OCI-LY3 (cell line): ENCODE results near the gene SYTL3.
A peak's percentile ranks its signal among the peaks of the same experiment; 100 is the strongest.

Experiments used
- H2AFZ ChIP-seq: fragments of 200-600, 300-600 bp; shearing (Covaris generic); 2 replicates; pipeline ENCODE4 v1.6.0; 2014; ENCODE audit warnings: antibody characterized with exemption, low read depth, low read length
- H3K27ac ChIP-seq: fragments of 200-600, 300-600 bp; sonication (generic); 2 replicates; pipeline ENCODE4 v1.5.1; 2014; ENCODE audit warnings: mild to moderate bottlenecking, low read length, moderate library complexity, mixed read lengths
- H3K27me3 ChIP-seq: fragments of 200-600, 300-600 bp; sonication (generic); 2 replicates; pipeline ENCODE4 v1.6.1; 2014; ENCODE audit warnings: low read depth, low read length, mixed read lengths
- H3K36me3 ChIP-seq: fragments of 200-600, 300-600 bp; sonication (generic); replicated peaks from 2 replicates; pipeline ENCODE3; 2014; ENCODE audit warnings: low read depth, low read length, mixed read lengths
- H3K4me1 ChIP-seq: fragments of 300-600, 200-600 bp; sonication (generic); 2 replicates; pipeline ENCODE4 v1.6.1; 2014; ENCODE audit warnings: low read length, mixed read lengths
- H3K4me2 ChIP-seq: fragments of 200-600, 300-600 bp; sonication (generic); 2 replicates; pipeline ENCODE4 v1.6.1; 2014; ENCODE audit warnings: low read length, mixed read lengths
- H3K4me3 ChIP-seq: fragments of 300-600, 200-600 bp; sonication (generic); 2 replicates; pipeline ENCODE4 v1.5.1; 2014; ENCODE audit warnings: antibody characterized with exemption, mild to moderate bottlenecking, low read length, moderate library complexity
- H3K79me2 ChIP-seq: fragments of 300-600, 200-600 bp; shearing (Covaris generic); 2 replicates; pipeline ENCODE4 v1.6.1; 2014; ENCODE audit warnings: mild to moderate bottlenecking, low read length, mixed read lengths
- H3K9ac ChIP-seq: fragments of 300-600, 200-600 bp; shearing (Covaris generic); 2 replicates; pipeline ENCODE4 v1.6.0; 2014; ENCODE audit warnings: mild to moderate bottlenecking, low read length, moderate library complexity
- H3K9me3 ChIP-seq: fragments of 200-600, 300-600 bp; shearing (Covaris generic); 2 replicates; pipeline ENCODE4 v1.6.1; 2014; ENCODE audit warnings: low read length, mixed read lengths; ENCODE audit not compliant: insufficient read depth
- H4K20me1 ChIP-seq: fragments of 200-600, 300-600 bp; sonication (generic); 2 replicates; pipeline ENCODE4 v1.6.1; 2016; ENCODE audit warnings: low read length, mixed read lengths; ENCODE audit not compliant: insufficient read depth
- CTCF ChIP-seq: fragments of 200-600, 300-600 bp; sonication (generic); IDR thresholded peaks from 2 replicates; pipeline ENCODE4 v1.5.1; 2014; ENCODE audit warnings: antibody characterized with exemption, low read length, low read depth
- EZH2phosphoT487 ChIP-seq: fragments of 200-600 bp; shearing (Covaris generic); IDR thresholded peaks from 2 replicates; pipeline ENCODE4 v1.6.1; 2018; ENCODE audit warnings: antibody characterized with exemption, mixed run types, low read depth

The SYTL3 gene

GRCh38 chr6:158711264-158711663 is 61.4 kb downstream of the SYTL3 start:
- Histone ChIP-seq H3K27me3 (peaks cover 2% of the 10 kb centered on the region; the same call in 1 of the 2 replicates), H3K79me2 (no peaks in the 10 kb centered on the region), H3K4me1 (peaks cover 39% of the 10 kb centered on the region), H3K9me3 (no peaks in the 10 kb centered on the region), H3K4me3 (no peak overlapping the region), H3K36me3 (no peaks in the 10 kb centered on the region), H2AFZ (no peak overlapping the region), H3K27ac (no peak overlapping the region), H4K20me1 (no peaks in the 10 kb centered on the region), H3K9ac (no peak overlapping the region), H3K4me2 (no peak overlapping the region)
- TF ChIP-seq EZH2phosphoT487: no peak
- TF ChIP-seq CTCF: no peak

- TF ChIP-seq CTCF (no peak), EZH2phosphoT487 (no peak)
- H3K9ac ChIP-seq: no peak overlapping the region
- no peaks in the 10 kb centered on the region for H3K9me3 ChIP-seq
- no peaks in the 10 kb centered on the region for H3K27me3 ChIP-seq
- no peak overlapping the region for H3K27ac ChIP-seq
- H3K4me3 ChIP-seq: no peak overlapping the region
- H4K20me1 ChIP-seq: no peaks in the 10 kb centered on the region
- H3K36me3 ChIP-seq: no peaks in the 10 kb centered on the region
- peaks cover 45% of the 10 kb centered on the region for H3K4me1 ChIP-seq
- no peaks in the 10 kb centered on the region for H3K79me2 ChIP-seq
- H3K4me2 ChIP-seq: no peak overlapping the region
- H2AFZ ChIP-seq: no peak overlapping the region
Measured at GRCh38 chr6:158713469-158713868, 63.6 kb downstream of the SYTL3 start.

- Histone ChIP-seq H4K20me1 (no peaks in the 10 kb centered on the region), H3K4me3 (peak overlapping the region; percentile 49), H3K27ac (peak overlapping the region; percentile 76), H3K9ac (peak overlapping the region; percentile 40; the same call in 1 of the 2 replicates), H2AFZ (no peak overlapping the region), H3K4me1 (peaks cover 46% of the 10 kb centered on the region), H3K79me2 (no peaks in the 10 kb centered on the region), H3K36me3 (no peaks in the 10 kb centered on the region), H3K9me3 (no peaks in the 10 kb centered on the region), H3K27me3 (peaks cover 3% of the 10 kb centered on the region; the same call in 1 of the 2 replicates), H3K4me2 (peak overlapping the region; percentile 95)
- TF ChIP-seq CTCF (no peak), EZH2phosphoT487 (no peak)
Measured at GRCh38 chr6:158714706-158715105, 64.9 kb downstream of the SYTL3 start.

- H3K9me3 ChIP-seq: no peaks in the 10 kb centered on the region
- no peaks in the 10 kb centered on the region for H4K20me1 ChIP-seq
- H3K27ac ChIP-seq: peak overlapping the region; percentile 93
- peak overlapping the region; percentile 68 for H3K4me3 ChIP-seq
- peak overlapping the region; percentile 67 for H3K9ac ChIP-seq
- no peak overlapping the region; the same call in 1 of the 2 replicates for H2AFZ ChIP-seq
- peak overlapping the region; percentile 95 for H3K4me2 ChIP-seq
- H3K36me3 ChIP-seq: no peaks in the 10 kb centered on the region
- H3K79me2 ChIP-seq: no peaks in the 10 kb centered on the region
- TF ChIP-seq CTCF: no peak
- peaks cover 53% of the 10 kb centered on the region for H3K4me1 ChIP-seq
- H3K27me3 ChIP-seq: peaks cover 3% of the 10 kb centered on the region; the same call in 1 of the 2 replicates
Measured at GRCh38 chr6:158715330-158716311, 65.8 kb downstream of the SYTL3 start.
